Activated CD4-positive, alpha-beta T cell treated with anti-CD3 and anti-CD28 coated beads for 36 hours (primary cell): ENCODE data around the gene EIF5A2. TPM values are rescaled to one million over a fixed set of nuclear protein-coding genes. Genes with fewer than 3 reads are reported as not detected.
"Not testable (repeated sequence)": the region's sequence is repeated elsewhere in the genome, so short reads cannot be mapped to it uniquely, and the experiment has no call there.

Experiments used
- ATAC-seq: fragments of 200-7000 bp; cut with Tn5 transposase; one replicate; pipeline ENCODE4 v1.10.0; 2021; ENCODE audit warnings: mild to moderate bottlenecking, moderate library complexity
- CTCF ChIA-PET: fragments of 350-600 bp; sonication (Branson Sonifier 250); formaldehyde crosslinking; loops from one replicate; lab custom pipeline; 2021; ENCODE audit warnings: antibody characterized with exemption; lab: Charles Lee
- POLR2A ChIA-PET: fragments of 350-600 bp; sonication (Branson Sonifier 250); formaldehyde crosslinking; loops from one replicate; lab custom pipeline; 2021; ENCODE audit warnings: antibody characterized with exemption, inconsistent platforms; lab: Charles Lee
- DNase-seq: peaks from one replicate; pipeline ENCODE4 v3.0.0-alpha.2; 2020
- H3K27ac Mint-ChIP-seq: one replicate; pipeline ENCODE4 v1.8.0; 2021; ENCODE audit warnings: mixed read lengths
- H3K27me3 Mint-ChIP-seq: one replicate; pipeline ENCODE4 v1.8.0; 2021; ENCODE audit warnings: mixed read lengths
- H3K36me3 Mint-ChIP-seq: one replicate; pipeline ENCODE4 v1.8.0; 2021; ENCODE audit warnings: low read depth, mixed read lengths
- H3K4me1 Mint-ChIP-seq: one replicate; pipeline ENCODE4 v1.8.0; 2021; ENCODE audit warnings: mixed read lengths
- H3K4me3 Mint-ChIP-seq: one replicate; pipeline ENCODE4 v1.8.0; 2021; ENCODE audit warnings: mild to moderate bottlenecking, moderate library complexity, mixed read lengths
- H3K9me3 Mint-ChIP-seq: one replicate; pipeline ENCODE4 v1.8.0; 2021; ENCODE audit warnings: low read depth, mixed read lengths
- intact Hi-C, 2 experiments: fragments of 100-400 bp; cut with DNase I in 1 of 2; cut with micrococcal nuclease in 1 of 2; formaldehyde crosslinking; loops; one replicate each; pipeline versions ENCODE4 v1.14.2 to v1.15.1; 2022 to 2024; cut with DNase I, micrococcal nuclease
- total RNA-seq, 2 experiments: library from RNA; stranded (reverse); gene quantifications; one replicate each; pipeline ENCODE4 v1.2.3, GENCODE V29; 2021

EIF5A2 gene
- total RNA-seq, 2 experiments from 2014 or later = 4.7 to 5.7 TPM

DNA sequence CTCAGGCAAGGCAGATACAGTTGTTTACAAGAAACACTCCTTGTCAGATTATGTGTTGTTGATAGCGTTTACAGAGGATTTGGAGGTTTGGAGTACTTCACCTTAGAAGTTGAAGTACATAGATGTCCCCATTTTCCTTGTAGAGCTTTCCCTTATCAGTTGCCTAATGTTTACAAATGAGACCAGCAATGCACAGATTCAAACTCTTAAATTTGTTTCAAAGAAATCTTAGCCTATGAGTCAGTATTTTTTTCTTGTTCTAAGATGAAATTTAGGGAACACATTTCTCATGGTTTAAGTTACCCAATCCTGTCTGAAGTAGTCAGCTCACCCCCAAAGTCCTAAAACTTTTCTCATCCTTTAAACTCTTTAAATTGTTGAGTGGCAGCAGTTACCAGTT lies 6.3 kb upstream of the EIF5A2 start:
- ChIA-PET POLR2A (no interaction called here), CTCF (no interaction called here)
- intact Hi-C loops = no loop called here
- ATAC-seq = no peak
- peaks cover 19% of the 10 kb centered on the region for H3K9me3 Mint-ChIP-seq
- no peaks in the 10 kb centered on the region for H3K4me1 Mint-ChIP-seq
- H3K27ac Mint-ChIP-seq = no peak overlapping the region
- no peak overlapping the region for H3K4me3 Mint-ChIP-seq
- DNase-seq = no peak
- H3K27me3 Mint-ChIP-seq = no peaks in the 10 kb centered on the region
- no peaks in the 10 kb centered on the region for H3K36me3 Mint-ChIP-seq

DNA sequence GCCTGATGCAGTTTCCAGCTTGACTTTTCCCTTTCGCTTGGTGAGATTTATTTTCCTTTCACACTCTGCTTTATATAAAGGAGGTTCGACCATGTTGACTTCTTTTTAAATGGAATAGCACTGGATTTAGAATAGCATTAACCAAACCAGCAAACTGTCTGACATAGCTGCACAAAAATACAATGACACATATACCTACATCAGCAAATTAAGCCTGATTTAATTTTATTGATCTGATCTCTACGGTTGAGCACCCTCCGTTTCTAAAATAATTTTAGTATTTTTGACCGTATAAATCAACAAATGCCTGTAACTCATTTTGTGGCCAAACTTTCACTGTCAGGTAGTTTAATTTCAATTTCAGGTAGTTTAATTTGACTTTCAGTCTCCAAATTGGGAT lies 5.8 kb upstream of the EIF5A2 start:
- POLR2A ChIA-PET = interaction anchor here (0.6 kb wide), 1 partner anchor 20 kb away, joined by 4 read pairs; no protein-coding TSS in a partner anchor
- CTCF ChIA-PET = no interaction called here
- no peaks in the 10 kb centered on the region for H3K27me3 Mint-ChIP-seq
- no peak for DNase-seq
- no peak overlapping the region for H3K4me3 Mint-ChIP-seq
- H3K36me3 Mint-ChIP-seq = no peaks in the 10 kb centered on the region
- no peak for ATAC-seq
- no peak overlapping the region for H3K27ac Mint-ChIP-seq
- H3K9me3 Mint-ChIP-seq = peaks cover 23% of the 10 kb centered on the region
- intact Hi-C loops = no loop called here
- no peaks in the 10 kb centered on the region for H3K4me1 Mint-ChIP-seq

DNA sequence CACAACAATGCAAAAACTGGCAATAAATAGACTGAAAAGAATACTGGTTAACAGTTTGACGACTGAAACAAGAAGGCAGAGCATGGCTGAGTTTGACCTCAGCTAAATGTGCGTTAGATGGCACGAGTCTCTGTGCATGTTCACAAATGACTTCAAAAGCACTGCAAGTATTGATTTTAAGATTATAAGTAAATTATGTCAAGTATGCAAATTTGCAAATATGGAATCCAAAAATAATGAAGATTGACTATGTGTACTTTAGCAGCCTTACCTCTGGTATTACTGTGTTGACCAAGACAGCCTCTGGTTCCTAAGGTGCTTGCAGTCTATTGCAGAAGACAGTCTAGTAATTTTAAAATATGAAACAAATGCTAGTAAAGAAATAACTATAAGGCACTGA lies 2.6 kb upstream of the EIF5A2 start:
- H3K27ac Mint-ChIP-seq = no peak overlapping the region
- CTCF ChIA-PET = no interaction called here
- intact Hi-C loops = no loop called here
- peaks cover 13% of the 10 kb centered on the region for H3K9me3 Mint-ChIP-seq
- ATAC-seq = no peak
- H3K27me3 Mint-ChIP-seq = no peaks in the 10 kb centered on the region
- H3K4me3 Mint-ChIP-seq = no peak overlapping the region
- H3K36me3 Mint-ChIP-seq = peaks cover 2% of the 10 kb centered on the region
- no peak for DNase-seq
- POLR2A ChIA-PET = interaction anchor here (0.6 kb wide), 1 partner anchor 53 kb away, joined by 5 read pairs; no protein-coding TSS in a partner anchor
- H3K4me1 Mint-ChIP-seq = peaks cover 16% of the 10 kb centered on the region

DNA sequence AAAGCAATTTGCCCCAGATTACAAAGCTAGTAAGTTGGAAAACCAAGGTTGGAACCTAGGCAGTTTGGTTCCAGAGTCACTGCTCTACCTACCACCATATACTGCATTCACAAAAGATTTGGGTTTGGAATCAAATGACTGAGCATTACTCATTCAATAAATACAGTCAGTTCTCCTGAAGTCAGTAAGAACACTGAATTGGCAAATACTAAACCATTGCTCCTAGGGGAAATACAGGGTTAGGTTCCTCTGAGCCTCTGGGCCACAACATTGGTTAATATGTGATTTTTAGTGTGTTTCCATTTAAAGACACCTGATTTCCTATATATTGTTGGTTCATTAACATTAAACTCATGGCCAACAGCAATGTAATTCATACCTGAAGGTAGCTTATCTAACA lies 2.1 kb upstream of the EIF5A2 start:
- Mint-ChIP-seq H3K36me3 (peaks cover 4% of the 10 kb centered on the region), H3K27me3 (no peaks in the 10 kb centered on the region), H3K4me1 (peaks cover 16% of the 10 kb centered on the region), H3K9me3 (peaks cover 13% of the 10 kb centered on the region), H3K4me3 (no peak overlapping the region), H3K27ac (no peak overlapping the region)
- no peak for ATAC-seq
- ChIA-PET POLR2A (interaction anchor here (0.6 kb wide), 1 partner anchor 53 kb away, joined by 5 read pairs; no protein-coding TSS in a partner anchor), CTCF (no interaction called here)
- no peak for DNase-seq
- intact Hi-C loops = no loop called here

DNA sequence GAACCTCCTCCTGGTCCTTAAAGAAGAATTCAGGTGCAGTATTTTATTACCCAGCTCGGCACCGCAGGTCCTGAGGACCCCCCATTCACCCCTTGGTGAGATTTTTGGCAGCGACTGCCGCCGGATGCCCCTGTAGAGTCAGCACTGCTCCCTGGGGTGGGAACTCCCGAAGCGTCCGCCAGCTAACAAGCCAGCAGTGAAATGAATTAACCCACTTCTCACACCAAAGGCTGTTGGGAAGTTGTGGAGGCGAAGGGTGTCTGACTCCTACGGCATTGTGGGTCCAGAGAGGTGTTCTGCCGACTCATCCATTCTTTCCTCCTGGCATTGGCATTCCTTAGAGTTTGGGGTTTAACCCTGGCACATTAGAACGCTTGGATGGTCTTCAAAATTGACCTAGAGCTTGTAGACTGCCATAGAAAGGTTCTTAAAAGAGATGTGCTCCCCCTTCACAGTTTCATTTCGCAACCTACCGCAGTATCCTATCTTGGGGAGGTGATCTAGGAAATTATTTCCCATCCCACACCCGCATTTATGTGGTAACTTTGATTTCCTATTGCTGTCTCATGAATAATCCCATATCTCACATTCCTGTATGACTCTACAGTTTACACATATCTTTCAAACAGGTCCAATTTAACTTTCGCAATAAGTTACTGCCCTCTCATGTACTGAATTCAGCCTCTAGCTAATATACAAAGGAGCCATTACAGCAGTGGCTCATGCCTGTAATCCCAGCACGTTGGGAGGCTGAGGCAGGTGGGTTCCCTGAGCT lies 879 bp upstream of the EIF5A2 start:
- Mint-ChIP-seq H3K4me3 (no peak overlapping the region), H3K27me3 (no peaks in the 10 kb centered on the region), H3K4me1 (peaks cover 16% of the 10 kb centered on the region), H3K9me3 (peaks cover 13% of the 10 kb centered on the region), H3K36me3 (peaks cover 6% of the 10 kb centered on the region), H3K27ac (no peak overlapping the region)
- intact Hi-C loops = loop anchor here in 1 of 2 experiments (2.0 to 5.0 kb wide), 2 partner anchors 943 to 1843 kb away; partner anchors contain the start of genes ECT2 and SEC62
- peak; percentile 6 for DNase-seq
- ChIA-PET POLR2A (interaction anchor here (1.6 kb wide), 1 partner anchor 44 kb away, joined by 4 read pairs; no protein-coding TSS in a partner anchor), CTCF (interaction anchor here (0.5 kb wide), 1 partner anchor 196 kb away, joined by 3 read pairs; no protein-coding TSS in a partner anchor)
- no peak for ATAC-seq

DNA sequence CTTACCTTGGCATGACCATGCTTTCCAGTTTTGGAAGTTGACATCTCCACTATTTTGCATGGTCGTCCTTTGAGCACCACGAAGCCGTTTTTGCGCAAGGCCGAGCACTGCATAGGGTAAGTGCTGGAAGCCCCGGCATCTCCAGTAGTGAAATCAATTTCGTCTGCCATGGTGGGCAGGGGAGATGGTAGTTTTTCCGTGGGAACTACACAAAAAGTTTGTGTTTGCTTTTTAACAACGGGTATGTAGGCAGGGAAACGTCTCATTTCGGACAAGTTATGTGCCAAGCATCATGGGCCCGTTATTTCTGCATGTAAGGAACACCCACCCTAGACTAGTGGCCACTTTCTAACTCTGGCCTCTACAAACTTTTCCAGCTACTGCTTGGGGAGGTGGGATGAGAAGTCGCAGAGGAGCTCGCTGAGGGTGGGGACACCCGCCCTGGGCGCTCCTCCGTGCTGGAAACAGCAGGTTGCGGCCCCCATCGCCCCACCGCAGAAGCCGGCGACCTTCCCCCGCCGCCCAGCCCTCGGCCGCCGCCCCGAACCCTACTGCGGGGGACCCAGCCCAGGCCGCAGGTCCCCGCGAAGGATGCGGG lies 701 bp downstream of the EIF5A2 start:
- intact Hi-C loops = loop anchor here (1.0 to 5.0 kb wide), 5 partner anchors 37 to 1845 kb away; partner anchors contain the start of genes RPL22L1 (in 2 of the 2), ECT2 (in 1 of the 2), SEC62 (in 1 of the 2) and SKIL (in 1 of the 2)
- peaks cover 11% of the 10 kb centered on the region for H3K36me3 Mint-ChIP-seq

DNA sequence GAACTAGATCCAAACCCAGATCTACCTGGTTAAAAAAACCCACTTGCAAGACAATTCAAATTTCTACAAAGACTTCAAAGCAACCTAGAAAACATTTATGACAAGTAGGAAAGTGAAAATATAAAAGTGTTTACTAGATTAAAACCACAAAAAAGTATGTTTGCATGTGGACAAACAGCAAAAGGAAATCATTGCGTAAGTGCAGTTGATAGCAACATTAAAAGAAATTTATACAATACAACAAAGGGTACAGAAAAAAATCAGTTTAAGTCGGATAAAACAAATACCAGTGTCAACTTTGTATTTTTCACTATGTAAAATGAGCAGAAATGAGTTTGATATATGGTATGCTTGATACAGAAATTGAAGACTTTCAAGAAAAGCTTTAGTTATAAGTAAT lies 2.6 kb downstream of the EIF5A2 start:
- H3K36me3 Mint-ChIP-seq = peaks cover 18% of the 10 kb centered on the region
- POLR2A ChIA-PET = no interaction called here

More for the DNA sequence above, 701 bp downstream of the EIF5A2 start:
- Mint-ChIP-seq H3K9me3 (peaks cover 11% of the 10 kb centered on the region), H3K4me3 (peak overlapping the region; percentile 75), H3K27me3 (no peaks in the 10 kb centered on the region), H3K27ac (no peak overlapping the region), H3K4me1 (peaks cover 16% of the 10 kb centered on the region)
- ChIA-PET POLR2A (interaction anchor here (1.0 kb wide), 1 partner anchor 38 kb away, joined by 5 read pairs; the partner anchor contains the start of gene RPL22L1), CTCF (interaction anchor here (0.5 to 0.9 kb wide), 2 partner anchors 14 to 103 kb away, joined by 3 to 4 read pairs; no protein-coding TSS in a partner anchor)
- DNase-seq (peak; percentile 14), ATAC-seq (no peak)

DNA sequence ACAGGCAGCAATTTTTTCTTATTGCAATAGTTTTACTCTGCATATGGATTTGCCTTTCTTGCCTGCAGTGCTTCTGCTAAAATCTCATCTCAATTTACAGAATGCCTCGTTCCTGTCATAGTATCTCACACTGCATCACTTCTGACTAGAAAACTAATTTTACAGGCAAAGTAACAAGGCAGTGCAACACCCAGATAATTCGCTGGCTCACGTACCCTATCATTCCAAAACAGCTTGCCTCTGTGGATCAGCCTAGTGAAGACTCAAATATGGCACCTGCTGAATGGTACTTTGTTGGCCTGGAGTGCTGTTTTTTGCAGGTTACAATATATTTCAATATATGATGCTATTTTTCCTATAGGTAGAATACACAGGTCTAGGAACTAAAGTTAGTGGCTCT lies 5.3 kb downstream of the EIF5A2 start:
- no peak overlapping the region for H3K4me3 Mint-ChIP-seq
- ChIA-PET POLR2A (no interaction called here), CTCF (no interaction called here)
- no peaks in the 10 kb centered on the region for H3K27me3 Mint-ChIP-seq
- no peaks in the 10 kb centered on the region for H3K9me3 Mint-ChIP-seq
- H3K36me3 Mint-ChIP-seq = peaks cover 28% of the 10 kb centered on the region
- ATAC-seq (no peak), DNase-seq (no peak)
- H3K4me1 Mint-ChIP-seq = peaks cover 14% of the 10 kb centered on the region
- H3K27ac Mint-ChIP-seq = no peak overlapping the region
- intact Hi-C loops = no loop called here

More for the DNA sequence above, 2.6 kb downstream of the EIF5A2 start:
- H3K27me3 Mint-ChIP-seq = no peaks in the 10 kb centered on the region
- ATAC-seq (no peak), DNase-seq (no peak)
- intact Hi-C loops = loop anchor here in 1 of 2 experiments (5.0 kb wide), 1 partner anchor 1846 kb away; the partner anchor contains the start of gene ECT2
- no peak overlapping the region for H3K27ac Mint-ChIP-seq
- H3K4me3 Mint-ChIP-seq = no peak overlapping the region
- CTCF ChIA-PET = no interaction called here
- H3K4me1 Mint-ChIP-seq = peaks cover 16% of the 10 kb centered on the region
- H3K9me3 Mint-ChIP-seq = peaks cover 7% of the 10 kb centered on the region

DNA sequence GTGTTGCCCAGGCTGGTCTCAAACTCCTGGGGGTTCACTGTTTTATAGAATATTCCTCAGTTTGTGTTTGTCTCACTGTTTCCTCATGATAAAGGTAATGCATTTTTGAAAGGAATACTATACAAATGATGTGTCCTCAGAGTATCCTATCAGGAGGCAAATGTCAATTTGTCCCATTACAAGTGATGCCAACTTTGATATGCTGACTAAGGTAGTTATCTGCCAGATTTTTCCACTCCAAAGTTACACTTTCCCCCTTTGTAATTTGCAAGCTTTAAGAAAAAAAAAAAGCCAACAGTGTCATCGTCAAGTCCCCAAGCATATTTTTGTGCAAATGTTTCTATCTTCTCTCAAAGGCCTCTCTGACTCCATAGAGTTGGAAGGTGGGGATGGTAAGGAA lies 9.0 kb downstream of the EIF5A2 start:
- DNase-seq = no peak
- Mint-ChIP-seq H3K36me3 (peaks cover 37% of the 10 kb centered on the region), H3K4me3 (no peak overlapping the region), H3K27ac (no peak overlapping the region), H3K9me3 (no peaks in the 10 kb centered on the region), H3K27me3 (no peaks in the 10 kb centered on the region), H3K4me1 (no peaks in the 10 kb centered on the region)
- POLR2A ChIA-PET = no interaction called here
- intact Hi-C loops = no loop called here
- no peak for ATAC-seq
- CTCF ChIA-PET = no interaction called here

DNA sequence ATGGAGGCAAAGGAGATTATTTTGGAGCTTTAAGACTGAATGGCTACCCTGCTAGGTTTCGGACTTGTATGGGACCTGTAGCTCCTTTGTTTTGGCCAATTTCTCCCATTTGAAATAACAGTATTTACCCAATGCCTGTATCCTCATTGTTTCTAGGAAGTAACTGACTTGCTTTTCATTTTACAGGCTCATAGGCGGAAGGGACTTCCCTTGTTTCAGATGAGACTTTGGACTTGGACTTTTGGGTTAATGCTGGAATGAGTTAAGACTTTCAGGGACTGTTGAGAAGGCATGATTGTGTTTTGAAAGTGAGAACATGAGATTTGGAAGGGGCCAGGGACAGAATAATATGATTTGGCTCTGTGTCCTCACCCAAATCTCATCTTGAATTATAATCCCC lies 10.5 kb downstream of the EIF5A2 start:
- Mint-ChIP-seq H3K4me1 (no peaks in the 10 kb centered on the region), H3K27me3 (no peaks in the 10 kb centered on the region), H3K27ac (no peak overlapping the region), H3K9me3 (no peaks in the 10 kb centered on the region), H3K4me3 (no peak overlapping the region), H3K36me3 (peaks cover 35% of the 10 kb centered on the region)
- intact Hi-C loops = no loop called here
- DNase-seq (no peak), ATAC-seq (no peak)
- POLR2A ChIA-PET = no interaction called here
- CTCF ChIA-PET = no interaction called here

DNA sequence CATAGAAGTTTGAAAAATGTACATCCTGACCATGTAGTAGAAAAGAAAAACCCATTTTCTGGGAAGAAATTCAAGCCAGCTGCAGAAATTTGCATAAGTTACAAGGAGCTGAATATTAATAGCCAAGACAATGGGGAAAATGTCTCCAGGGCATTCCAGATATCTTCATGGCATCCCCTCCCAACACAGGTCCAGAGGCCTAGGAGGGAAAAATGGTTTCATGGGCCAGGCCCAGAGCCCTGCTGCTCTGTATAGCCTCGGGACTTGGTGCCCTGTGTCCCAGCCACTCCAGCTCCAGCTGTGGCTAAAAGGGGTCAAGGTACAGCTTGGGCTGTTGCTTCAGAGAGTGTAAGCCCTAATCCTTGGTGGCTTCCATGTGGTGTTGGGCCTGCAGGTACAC lies 11.2 kb downstream of the EIF5A2 start:
- ATAC-seq, intact Hi-C loops, H3K27ac Mint-ChIP-seq, DNase-seq, H3K9me3 Mint-ChIP-seq, H3K4me3 Mint-ChIP-seq, H3K4me1 Mint-ChIP-seq, H3K27me3 Mint-ChIP-seq, POLR2A ChIA-PET, CTCF ChIA-PET: not testable (repeated sequence)
- H3K36me3 Mint-ChIP-seq = peaks cover 34% of the 10 kb centered on the region
